ENCODE data around the gene DEF6. TPM values are rescaled to one million over a fixed set of nuclear protein-coding genes. Genes with fewer than 3 reads are reported as not detected.
A peak's percentile ranks its signal among the peaks of the same experiment; 100 is the strongest.
"Not testable (repeated sequence)": the region's sequence is repeated elsewhere in the genome, so short reads cannot be mapped to it uniquely, and the experiment has no call there.

DEF6 gene
- total RNA-seq, 1 donor from 2014 or later = 125 TPM

GRCh38 chr6:35305117-35305516 lies 7.5 kb downstream of the DEF6 start:
- Mint-ChIP-seq H3K27ac (no peak overlapping the region), H3K9me3 (no peaks in the 10 kb centered on the region), H3K27me3 (ENCODE audit: insufficient read depth) (no peaks in the 10 kb centered on the region), H3K4me1 (ENCODE audit: low read depth) (peaks cover 75% of the 10 kb centered on the region), H3K4me3 (peak overlapping the region; percentile 33), H3K36me3 (ENCODE audit: low read depth) (peaks cover 51% of the 10 kb centered on the region)
- no peak for DNase-seq (ENCODE audit: low spot score)
- intact Hi-C loops (cut with micrococcal nuclease) = no loop called here

GRCh38 chr6:35307138-35307537 lies 9.5 kb downstream of the DEF6 start:
- H3K27ac Mint-ChIP-seq; DNase-seq (ENCODE audit: low spot score); H3K4me3 Mint-ChIP-seq; H3K27me3 Mint-ChIP-seq (ENCODE audit: insufficient read depth); intact Hi-C loops (cut with micrococcal nuclease); H3K9me3 Mint-ChIP-seq: not testable (repeated sequence)
- Mint-ChIP-seq H3K36me3 (ENCODE audit: low read depth) (peaks cover 46% of the 10 kb centered on the region), H3K4me1 (ENCODE audit: low read depth) (peaks cover 78% of the 10 kb centered on the region)

GRCh38 chr6:35308543-35308942 lies 10.9 kb downstream of the DEF6 start:
- Mint-ChIP-seq H3K36me3 (ENCODE audit: low read depth) (peaks cover 54% of the 10 kb centered on the region), H3K27ac (peak overlapping the region; percentile 93), H3K4me1 (ENCODE audit: low read depth) (peaks cover 75% of the 10 kb centered on the region), H3K4me3 (peak overlapping the region; percentile 3)
- H3K27me3 Mint-ChIP-seq (ENCODE audit: insufficient read depth); intact Hi-C loops (cut with micrococcal nuclease); H3K9me3 Mint-ChIP-seq; DNase-seq (ENCODE audit: low spot score): not testable (repeated sequence)

- no peaks in the 10 kb centered on the region for H3K27me3 Mint-ChIP-seq (ENCODE audit: insufficient read depth)
- no peak for DNase-seq (ENCODE audit: low spot score)
- peaks cover 75% of the 10 kb centered on the region for H3K4me1 Mint-ChIP-seq (ENCODE audit: low read depth)
Observed at GRCh38 chr6:35309611-35310264, 12.1 kb downstream of the DEF6 start.

GRCh38 chr6:35310265-35310831 lies 12.7 kb downstream of the DEF6 start:
- peak overlapping the region; percentile 69 for H3K4me3 Mint-ChIP-seq
- intact Hi-C loops (cut with micrococcal nuclease) = loop anchor here (2.0 kb wide), 1 partner anchor 14 kb away; the partner anchor contains the start of gene DEF6
- H3K9me3 Mint-ChIP-seq = no peaks in the 10 kb centered on the region
- peaks cover 81% of the 10 kb centered on the region for H3K4me1 Mint-ChIP-seq (ENCODE audit: low read depth)
- peaks cover 59% of the 10 kb centered on the region for H3K36me3 Mint-ChIP-seq (ENCODE audit: low read depth)
- no peaks in the 10 kb centered on the region for H3K27me3 Mint-ChIP-seq (ENCODE audit: insufficient read depth)
- no peak for DNase-seq (ENCODE audit: low spot score)
- H3K27ac Mint-ChIP-seq = peak overlapping the region; percentile 93

More at GRCh38 chr6:35309611-35310264, 12.1 kb downstream of the DEF6 start:
- Mint-ChIP-seq H3K4me3 (peak overlapping the region; percentile 69), H3K9me3 (no peaks in the 10 kb centered on the region), H3K27ac (peak overlapping the region; percentile 93), H3K36me3 (ENCODE audit: low read depth) (peaks cover 56% of the 10 kb centered on the region)
- intact Hi-C loops (cut with micrococcal nuclease) = loop anchor here (2.0 kb wide), 1 partner anchor 13 kb away; the partner anchor contains the start of gene DEF6

- H3K27ac Mint-ChIP-seq = peak overlapping the region; percentile 93
- H3K4me3 Mint-ChIP-seq = peak overlapping the region; percentile 69
- no peaks in the 10 kb centered on the region for H3K27me3 Mint-ChIP-seq (ENCODE audit: insufficient read depth)
Observed at GRCh38 chr6:35311390-35312075, 13.9 kb downstream of the DEF6 start.

GRCh38 chr6:35312076-35312800 lies 14.6 kb downstream of the DEF6 start:
- intact Hi-C loops (cut with micrococcal nuclease) = no loop called here
- H3K9me3 Mint-ChIP-seq = no peaks in the 10 kb centered on the region
- DNase-seq (ENCODE audit: low spot score) = no peak

More at GRCh38 chr6:35311390-35312075, 13.9 kb downstream of the DEF6 start:
- Mint-ChIP-seq H3K4me1 (ENCODE audit: low read depth) (peaks cover 89% of the 10 kb centered on the region), H3K9me3 (no peaks in the 10 kb centered on the region), H3K36me3 (ENCODE audit: low read depth) (peaks cover 64% of the 10 kb centered on the region)
- peak; percentile 49 for DNase-seq (ENCODE audit: low spot score)
- intact Hi-C loops (cut with micrococcal nuclease) = loop anchor here (1.0 to 2.0 kb wide), 2 partner anchors 9 to 15 kb away; partner anchors contain the start of gene DEF6

GRCh38 chr6:35312807-35313206 lies 15.2 kb downstream of the DEF6 start:
- H3K4me1 Mint-ChIP-seq (ENCODE audit: low read depth) = peaks cover 85% of the 10 kb centered on the region
- peaks cover 65% of the 10 kb centered on the region for H3K36me3 Mint-ChIP-seq (ENCODE audit: low read depth)
- peak overlapping the region; percentile 93 for H3K27ac Mint-ChIP-seq
- H3K9me3 Mint-ChIP-seq = no peaks in the 10 kb centered on the region
- no peak for DNase-seq (ENCODE audit: low spot score)
- no peaks in the 10 kb centered on the region for H3K27me3 Mint-ChIP-seq (ENCODE audit: insufficient read depth)
- intact Hi-C loops (cut with micrococcal nuclease) = no loop called here
- peak overlapping the region; percentile 53 for H3K4me3 Mint-ChIP-seq

More at GRCh38 chr6:35312076-35312800, 14.6 kb downstream of the DEF6 start:
- peak overlapping the region; percentile 69 for H3K4me3 Mint-ChIP-seq
- peak overlapping the region; percentile 93 for H3K27ac Mint-ChIP-seq
- H3K27me3 Mint-ChIP-seq (ENCODE audit: insufficient read depth) = no peaks in the 10 kb centered on the region
- H3K36me3 Mint-ChIP-seq (ENCODE audit: low read depth) = peaks cover 63% of the 10 kb centered on the region
- peaks cover 89% of the 10 kb centered on the region for H3K4me1 Mint-ChIP-seq (ENCODE audit: low read depth)

GRCh38 chr6:35317483-35318195 lies 20.0 kb downstream of the DEF6 start:
- intact Hi-C loops (cut with micrococcal nuclease) = no loop called here
- no peak overlapping the region for H3K4me3 Mint-ChIP-seq
- peak overlapping the region; percentile 2 for H3K27ac Mint-ChIP-seq
- peaks cover 72% of the 10 kb centered on the region for H3K36me3 Mint-ChIP-seq (ENCODE audit: low read depth)
- H3K9me3 Mint-ChIP-seq = no peaks in the 10 kb centered on the region
- DNase-seq (ENCODE audit: low spot score) = no peak
- H3K27me3 Mint-ChIP-seq (ENCODE audit: insufficient read depth) = no peaks in the 10 kb centered on the region
- peaks cover 45% of the 10 kb centered on the region for H3K4me1 Mint-ChIP-seq (ENCODE audit: low read depth)

- no peak for DNase-seq (ENCODE audit: low spot score)
- Mint-ChIP-seq H3K36me3 (ENCODE audit: low read depth) (peaks cover 73% of the 10 kb centered on the region), H3K4me3 (no peak overlapping the region), H3K27me3 (ENCODE audit: insufficient read depth) (no peaks in the 10 kb centered on the region), H3K27ac (no peak overlapping the region), H3K9me3 (no peaks in the 10 kb centered on the region), H3K4me1 (ENCODE audit: low read depth) (peaks cover 37% of the 10 kb centered on the region)
- intact Hi-C loops (cut with micrococcal nuclease) = no loop called here
Observed at GRCh38 chr6:35318196-35319171, 20.9 kb downstream of the DEF6 start.

GRCh38 chr6:35319346-35320030 lies 21.9 kb downstream of the DEF6 start:
- no peak overlapping the region for H3K4me3 Mint-ChIP-seq
- intact Hi-C loops (cut with micrococcal nuclease) = no loop called here
- peak overlapping the region; percentile 21 for H3K27ac Mint-ChIP-seq
- no peaks in the 10 kb centered on the region for H3K9me3 Mint-ChIP-seq
- no peak for DNase-seq (ENCODE audit: low spot score)
- no peaks in the 10 kb centered on the region for H3K27me3 Mint-ChIP-seq (ENCODE audit: insufficient read depth)
- H3K4me1 Mint-ChIP-seq (ENCODE audit: low read depth) = peaks cover 27% of the 10 kb centered on the region
- peaks cover 68% of the 10 kb centered on the region for H3K36me3 Mint-ChIP-seq (ENCODE audit: low read depth)
